ENCODE data around the gene SEMA6A.

- no peak for TF ChIP-seq YY1 (IDR thresholded peaks at IDR 0.05; ENCODE audit: insufficient read depth, insufficient read length)
- TF ChIP-seq SUZ12 (IDR thresholded peaks at IDR 0.05; ENCODE audit: extremely low read depth, insufficient read depth, insufficient read length): no peak
- TF ChIP-seq ZNF274 (IDR thresholded peaks at IDR 0.05; ENCODE audit: low read depth, low read length): no peak
These were observed 15.4 kb downstream of the SEMA6A start for GRCh38 chr5:116559239-116559638.
